ENCODE measurements around the gene SNCG.

GRCh38 chr10:86953747-86954680 is 4.4 kb upstream of the SNCG start:
- TF ChIP-seq, protein P1, sequence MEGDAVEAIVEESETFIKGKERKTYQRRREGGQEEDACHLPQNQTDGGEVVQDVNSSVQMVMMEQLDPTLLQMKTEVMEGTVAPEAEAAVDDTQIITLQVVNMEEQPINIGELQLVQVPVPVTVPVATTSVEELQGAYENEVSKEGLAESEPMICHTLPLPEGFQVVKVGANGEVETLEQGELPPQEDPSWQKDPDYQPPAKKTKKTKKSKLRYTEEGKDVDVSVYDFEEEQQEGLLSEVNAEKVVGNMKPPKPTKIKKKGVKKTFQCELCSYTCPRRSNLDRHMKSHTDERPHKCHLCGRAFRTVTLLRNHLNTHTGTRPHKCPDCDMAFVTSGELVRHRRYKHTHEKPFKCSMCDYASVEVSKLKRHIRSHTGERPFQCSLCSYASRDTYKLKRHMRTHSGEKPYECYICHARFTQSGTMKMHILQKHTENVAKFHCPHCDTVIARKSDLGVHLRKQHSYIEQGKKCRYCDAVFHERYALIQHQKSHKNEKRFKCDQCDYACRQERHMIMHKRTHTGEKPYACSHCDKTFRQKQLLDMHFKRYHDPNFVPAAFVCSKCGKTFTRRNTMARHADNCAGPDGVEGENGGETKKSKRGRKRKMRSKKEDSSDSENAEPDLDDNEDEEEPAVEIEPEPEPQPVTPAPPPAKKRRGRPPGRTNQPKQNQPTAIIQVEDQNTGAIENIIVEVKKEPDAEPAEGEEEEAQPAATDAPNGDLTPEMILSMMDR (IDR thresholded peaks at IDR 0.05), result no peak
- TF ChIP-seq BHLHE40 (IDR thresholded peaks at IDR 0.05; ENCODE audit: low read depth, low read length) (no peak), POLR2A (IDR thresholded peaks at IDR 0.05; ENCODE audit: low read length) (no peak), CEBPB (IDR thresholded peaks at IDR 0.05) (no peak), FOSL2 (IDR thresholded peaks at IDR 0.05) (no peak), FOSL2 (CRISPR knock-in tag; IDR thresholded peaks at IDR 0.05) (no peak), SMC3 (IDR thresholded peaks at IDR 0.05) (no peak), MAZ (IDR thresholded peaks at IDR 0.05; ENCODE audit: borderline replicate concordance, low read depth, low read length) (no peak), MYC (IDR thresholded peaks at IDR 0.05; ENCODE audit: borderline replicate concordance, low read length) (no peak), MAFK (IDR thresholded peaks at IDR 0.05; ENCODE audit: partially characterized antibody) (no peak), CHD4 (IDR thresholded peaks at IDR 0.05; ENCODE audit: borderline replicate concordance) (no peak)
- TF ChIP-seq, protein P2, sequence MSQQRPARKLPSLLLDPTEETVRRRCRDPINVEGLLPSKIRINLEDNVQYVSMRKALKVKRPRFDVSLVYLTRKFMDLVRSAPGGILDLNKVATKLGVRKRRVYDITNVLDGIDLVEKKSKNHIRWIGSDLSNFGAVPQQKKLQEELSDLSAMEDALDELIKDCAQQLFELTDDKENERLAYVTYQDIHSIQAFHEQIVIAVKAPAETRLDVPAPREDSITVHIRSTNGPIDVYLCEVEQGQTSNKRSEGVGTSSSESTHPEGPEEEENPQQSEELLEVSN (IDR thresholded peaks at IDR 0.05; ENCODE audit: borderline replicate concordance, low read depth), result no peak
- TF ChIP-seq, protein P3, sequence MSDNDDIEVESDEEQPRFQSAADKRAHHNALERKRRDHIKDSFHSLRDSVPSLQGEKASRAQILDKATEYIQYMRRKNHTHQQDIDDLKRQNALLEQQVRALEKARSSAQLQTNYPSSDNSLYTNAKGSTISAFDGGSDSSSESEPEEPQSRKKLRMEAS (IDR thresholded peaks at IDR 0.05), result no peak
